Measurements from ENCODE around the gene RGS9BP. TPM values are rescaled to one million over a fixed set of nuclear protein-coding genes. Genes with fewer than 3 reads are reported as not detected.

RGS9BP gene
- total and polyA plus RNA-seq, 2 of the 13 experiments (the other 11 are each of a cell fraction or from before 2014, with no cell fraction given) = 0.01 TPM; not detected in 1

DNA sequence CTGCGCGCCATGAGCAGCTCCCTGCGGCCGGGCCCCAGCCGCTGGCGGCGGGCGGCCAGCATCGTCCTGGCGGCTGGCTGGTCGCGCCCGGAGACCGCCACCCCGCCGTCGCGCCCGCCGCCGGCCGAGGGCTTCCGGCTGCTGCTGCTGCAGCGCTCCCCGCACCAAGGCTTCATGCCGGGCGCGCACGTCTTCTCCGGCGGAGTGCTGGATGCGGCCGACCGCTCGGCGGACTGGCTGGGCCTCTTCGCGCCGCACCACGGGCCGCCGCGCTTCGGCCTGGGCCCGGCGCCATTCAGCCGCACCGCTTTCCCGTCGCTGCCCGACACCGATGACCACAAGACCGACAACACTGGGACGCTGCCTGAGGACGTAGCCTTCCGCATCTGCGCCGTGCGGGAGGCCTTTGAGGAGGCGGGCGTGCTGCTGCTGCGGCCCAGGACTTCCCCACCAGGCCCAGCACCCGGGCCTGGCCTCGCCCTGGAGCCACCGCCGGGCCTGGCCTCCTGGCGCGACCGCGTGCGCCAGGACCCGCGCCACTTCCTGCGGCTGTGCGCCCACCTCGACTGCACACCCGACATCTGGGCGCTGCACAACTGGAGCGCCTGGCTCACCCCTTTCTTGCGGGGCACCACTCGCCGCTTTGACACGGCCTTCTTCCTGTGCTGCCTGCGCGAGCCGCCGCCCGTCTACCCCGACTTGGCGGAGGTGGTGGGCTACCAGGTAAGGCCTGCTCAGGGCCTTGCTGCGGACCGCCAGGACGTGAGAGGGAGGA is 16.5 kb downstream of the RGS9BP start (continued):
- TF ChIP-seq, protein P1, sequence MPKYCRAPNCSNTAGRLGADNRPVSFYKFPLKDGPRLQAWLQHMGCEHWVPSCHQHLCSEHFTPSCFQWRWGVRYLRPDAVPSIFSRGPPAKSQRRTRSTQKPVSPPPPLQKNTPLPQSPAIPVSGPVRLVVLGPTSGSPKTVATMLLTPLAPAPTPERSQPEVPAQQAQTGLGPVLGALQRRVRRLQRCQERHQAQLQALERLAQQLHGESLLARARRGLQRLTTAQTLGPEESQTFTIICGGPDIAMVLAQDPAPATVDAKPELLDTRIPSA (CRISPR knock-in tag; IDR thresholded peaks at IDR 0.05; ENCODE audit: borderline replicate concordance) = no peak
- TF ChIP-seq IRX3 (CRISPR knock-in tag; IDR thresholded peaks at IDR 0.05; ENCODE audit: borderline replicate concordance, low read depth) (peak; percentile 72; the same call in 1 of the 2 replicates), REL (CRISPR knock-in tag; conservative IDR thresholded peaks at IDR 0.05) (no peak), ZNF207 (IDR thresholded peaks at IDR 0.05; ENCODE audit: borderline replicate concordance) (no peak), ZNF12 (CRISPR knock-in tag; IDR thresholded peaks at IDR 0.05) (no peak), ZNF121 (CRISPR knock-in tag; IDR thresholded peaks at IDR 0.05) (no peak), SP1 (IDR thresholded peaks at IDR 0.05) (no peak), SP1 (CRISPR knock-in tag; IDR thresholded peaks at IDR 0.05) (no peak), NAIF1 (CRISPR knock-in tag; IDR thresholded peaks at IDR 0.05; ENCODE audit: borderline replicate concordance) (no peak), KLF6 (CRISPR knock-in tag; IDR thresholded peaks at IDR 0.05) (no peak), ZNF350 (CRISPR knock-in tag; IDR thresholded peaks at IDR 0.05; ENCODE audit: borderline replicate concordance, low read depth) (no peak), U2AF1 (optimal IDR thresholded peaks at IDR 0.05; ENCODE audit: low read depth, low read length) (no peak), ZNF136 (CRISPR knock-in tag; IDR thresholded peaks at IDR 0.05; ENCODE audit: low read depth) (no peak), ZNF101 (CRISPR knock-in tag; IDR thresholded peaks at IDR 0.05; ENCODE audit: borderline replicate concordance, low read depth) (no peak), ZNF224 (CRISPR knock-in tag; IDR thresholded peaks at IDR 0.05) (no peak)
- TF ChIP-seq, protein P2, sequence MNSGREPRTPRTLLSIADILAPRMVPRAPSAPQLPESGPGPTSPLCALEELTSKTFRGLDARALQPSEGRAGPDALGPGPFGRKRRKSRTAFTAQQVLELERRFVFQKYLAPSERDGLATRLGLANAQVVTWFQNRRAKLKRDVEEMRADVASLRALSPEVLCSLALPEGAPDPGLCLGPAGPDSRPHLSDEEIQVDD (CRISPR knock-in tag; IDR thresholded peaks at IDR 0.05; ENCODE audit: borderline replicate concordance) = 0 out of 2 replicates have a peak, but pooled peaks have one; percentile 74
- TF ChIP-seq, protein P3, sequence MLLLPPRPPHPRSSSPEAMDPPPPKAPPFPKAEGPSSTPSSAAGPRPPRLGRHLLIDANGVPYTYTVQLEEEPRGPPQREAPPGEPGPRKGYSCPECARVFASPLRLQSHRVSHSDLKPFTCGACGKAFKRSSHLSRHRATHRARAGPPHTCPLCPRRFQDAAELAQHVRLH (CRISPR knock-in tag; IDR thresholded peaks at IDR 0.05; ENCODE audit: borderline replicate concordance, low read depth) = no peak; the same call in 1 of the 2 replicates
- TF ChIP-seq, protein P4, sequence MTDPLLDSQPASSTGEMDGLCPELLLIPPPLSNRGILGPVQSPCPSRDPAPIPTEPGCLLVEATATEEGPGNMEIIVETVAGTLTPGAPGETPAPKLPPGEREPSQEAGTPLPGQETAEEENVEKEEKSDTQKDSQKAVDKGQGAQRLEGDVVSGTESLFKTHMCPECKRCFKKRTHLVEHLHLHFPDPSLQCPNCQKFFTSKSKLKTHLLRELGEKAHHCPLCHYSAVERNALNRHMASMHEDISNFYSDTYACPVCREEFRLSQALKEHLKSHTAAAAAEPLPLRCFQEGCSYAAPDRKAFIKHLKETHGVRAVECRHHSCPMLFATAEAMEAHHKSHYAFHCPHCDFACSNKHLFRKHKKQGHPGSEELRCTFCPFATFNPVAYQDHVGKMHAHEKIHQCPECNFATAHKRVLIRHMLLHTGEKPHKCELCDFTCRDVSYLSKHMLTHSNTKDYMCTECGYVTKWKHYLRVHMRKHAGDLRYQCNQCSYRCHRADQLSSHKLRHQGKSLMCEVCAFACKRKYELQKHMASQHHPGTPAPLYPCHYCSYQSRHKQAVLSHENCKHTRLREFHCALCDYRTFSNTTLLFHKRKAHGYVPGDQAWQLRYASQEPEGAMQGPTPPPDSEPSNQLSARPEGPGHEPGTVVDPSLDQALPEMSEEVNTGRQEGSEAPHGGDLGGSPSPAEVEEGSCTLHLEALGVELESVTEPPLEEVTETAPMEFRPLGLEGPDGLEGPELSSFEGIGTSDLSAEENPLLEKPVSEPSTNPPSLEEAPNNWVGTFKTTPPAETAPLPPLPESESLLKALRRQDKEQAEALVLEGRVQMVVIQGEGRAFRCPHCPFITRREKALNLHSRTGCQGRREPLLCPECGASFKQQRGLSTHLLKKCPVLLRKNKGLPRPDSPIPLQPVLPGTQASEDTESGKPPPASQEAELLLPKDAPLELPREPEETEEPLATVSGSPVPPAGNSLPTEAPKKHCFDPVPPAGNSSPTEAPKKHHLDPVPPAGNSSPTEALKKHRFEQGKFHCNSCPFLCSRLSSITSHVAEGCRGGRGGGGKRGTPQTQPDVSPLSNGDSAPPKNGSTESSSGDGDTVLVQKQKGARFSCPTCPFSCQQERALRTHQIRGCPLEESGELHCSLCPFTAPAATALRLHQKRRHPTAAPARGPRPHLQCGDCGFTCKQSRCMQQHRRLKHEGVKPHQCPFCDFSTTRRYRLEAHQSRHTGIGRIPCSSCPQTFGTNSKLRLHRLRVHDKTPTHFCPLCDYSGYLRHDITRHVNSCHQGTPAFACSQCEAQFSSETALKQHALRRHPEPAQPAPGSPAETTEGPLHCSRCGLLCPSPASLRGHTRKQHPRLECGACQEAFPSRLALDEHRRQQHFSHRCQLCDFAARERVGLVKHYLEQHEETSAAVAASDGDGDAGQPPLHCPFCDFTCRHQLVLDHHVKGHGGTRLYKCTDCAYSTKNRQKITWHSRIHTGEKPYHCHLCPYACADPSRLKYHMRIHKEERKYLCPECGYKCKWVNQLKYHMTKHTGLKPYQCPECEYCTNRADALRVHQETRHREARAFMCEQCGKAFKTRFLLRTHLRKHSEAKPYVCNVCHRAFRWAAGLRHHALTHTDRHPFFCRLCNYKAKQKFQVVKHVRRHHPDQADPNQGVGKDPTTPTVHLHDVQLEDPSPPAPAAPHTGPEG (CRISPR knock-in tag; IDR thresholded peaks at IDR 0.05) = no peak
- TF ChIP-seq, protein P5, sequence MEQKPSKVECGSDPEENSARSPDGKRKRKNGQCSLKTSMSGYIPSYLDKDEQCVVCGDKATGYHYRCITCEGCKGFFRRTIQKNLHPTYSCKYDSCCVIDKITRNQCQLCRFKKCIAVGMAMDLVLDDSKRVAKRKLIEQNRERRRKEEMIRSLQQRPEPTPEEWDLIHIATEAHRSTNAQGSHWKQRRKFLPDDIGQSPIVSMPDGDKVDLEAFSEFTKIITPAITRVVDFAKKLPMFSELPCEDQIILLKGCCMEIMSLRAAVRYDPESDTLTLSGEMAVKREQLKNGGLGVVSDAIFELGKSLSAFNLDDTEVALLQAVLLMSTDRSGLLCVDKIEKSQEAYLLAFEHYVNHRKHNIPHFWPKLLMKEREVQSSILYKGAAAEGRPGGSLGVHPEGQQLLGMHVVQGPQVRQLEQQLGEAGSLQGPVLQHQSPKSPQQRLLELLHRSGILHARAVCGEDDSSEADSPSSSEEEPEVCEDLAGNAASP (CRISPR knock-in tag; IDR thresholded peaks at IDR 0.05; ENCODE audit: borderline replicate concordance) = no peak

Measured in HepG2 (cell line).